ENCODE results near the gene TNS1. TPM values are rescaled to one million over a fixed set of nuclear protein-coding genes. Genes with fewer than 3 reads are reported as not detected.

Gene TNS1
- total RNA-seq, 1 donor from 2014 or later: 11.6 TPM

- Mint-ChIP-seq H3K4me1 (ENCODE audit: unreplicated experiment) (peaks cover 62% of the 10 kb centered on the region), H3K27ac (ENCODE audit: unreplicated experiment) (peak overlapping the region; percentile 89), H3K9me3 (ENCODE audit: unreplicated experiment) (no peaks in the 10 kb centered on the region), H3K27me3 (ENCODE audit: unreplicated experiment) (peaks cover 23% of the 10 kb centered on the region), H3K36me3 (ENCODE audit: low read depth, unreplicated experiment) (peaks cover 16% of the 10 kb centered on the region), H3K4me3 (ENCODE audit: unreplicated experiment) (peak overlapping the region; percentile 59)
- TF ChIP-seq, protein P1, sequence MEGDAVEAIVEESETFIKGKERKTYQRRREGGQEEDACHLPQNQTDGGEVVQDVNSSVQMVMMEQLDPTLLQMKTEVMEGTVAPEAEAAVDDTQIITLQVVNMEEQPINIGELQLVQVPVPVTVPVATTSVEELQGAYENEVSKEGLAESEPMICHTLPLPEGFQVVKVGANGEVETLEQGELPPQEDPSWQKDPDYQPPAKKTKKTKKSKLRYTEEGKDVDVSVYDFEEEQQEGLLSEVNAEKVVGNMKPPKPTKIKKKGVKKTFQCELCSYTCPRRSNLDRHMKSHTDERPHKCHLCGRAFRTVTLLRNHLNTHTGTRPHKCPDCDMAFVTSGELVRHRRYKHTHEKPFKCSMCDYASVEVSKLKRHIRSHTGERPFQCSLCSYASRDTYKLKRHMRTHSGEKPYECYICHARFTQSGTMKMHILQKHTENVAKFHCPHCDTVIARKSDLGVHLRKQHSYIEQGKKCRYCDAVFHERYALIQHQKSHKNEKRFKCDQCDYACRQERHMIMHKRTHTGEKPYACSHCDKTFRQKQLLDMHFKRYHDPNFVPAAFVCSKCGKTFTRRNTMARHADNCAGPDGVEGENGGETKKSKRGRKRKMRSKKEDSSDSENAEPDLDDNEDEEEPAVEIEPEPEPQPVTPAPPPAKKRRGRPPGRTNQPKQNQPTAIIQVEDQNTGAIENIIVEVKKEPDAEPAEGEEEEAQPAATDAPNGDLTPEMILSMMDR (IDR thresholded peaks at IDR 0.05; ENCODE audit: unreplicated experiment): no peak
- peak; percentile 28 for DNase-seq (ENCODE audit: low spot score)
Observed at GRCh38 chr2:217820091-217820819, 182.5 kb downstream of the TNS1 start.

GRCh38 chr2:217818293-217818850, 184.4 kb downstream of the TNS1 start:
- TF ChIP-seq, protein P1 (IDR thresholded peaks at IDR 0.05; ENCODE audit: unreplicated experiment): no peak
- Mint-ChIP-seq H3K4me3 (ENCODE audit: unreplicated experiment) (no peak overlapping the region), H3K4me1 (ENCODE audit: unreplicated experiment) (peaks cover 80% of the 10 kb centered on the region), H3K27ac (ENCODE audit: unreplicated experiment) (no peak overlapping the region), H3K27me3 (ENCODE audit: unreplicated experiment) (peaks cover 21% of the 10 kb centered on the region), H3K9me3 (ENCODE audit: unreplicated experiment) (no peaks in the 10 kb centered on the region), H3K36me3 (ENCODE audit: low read depth, unreplicated experiment) (peaks cover 16% of the 10 kb centered on the region)
- DNase-seq (ENCODE audit: low spot score): no peak

DNA sequence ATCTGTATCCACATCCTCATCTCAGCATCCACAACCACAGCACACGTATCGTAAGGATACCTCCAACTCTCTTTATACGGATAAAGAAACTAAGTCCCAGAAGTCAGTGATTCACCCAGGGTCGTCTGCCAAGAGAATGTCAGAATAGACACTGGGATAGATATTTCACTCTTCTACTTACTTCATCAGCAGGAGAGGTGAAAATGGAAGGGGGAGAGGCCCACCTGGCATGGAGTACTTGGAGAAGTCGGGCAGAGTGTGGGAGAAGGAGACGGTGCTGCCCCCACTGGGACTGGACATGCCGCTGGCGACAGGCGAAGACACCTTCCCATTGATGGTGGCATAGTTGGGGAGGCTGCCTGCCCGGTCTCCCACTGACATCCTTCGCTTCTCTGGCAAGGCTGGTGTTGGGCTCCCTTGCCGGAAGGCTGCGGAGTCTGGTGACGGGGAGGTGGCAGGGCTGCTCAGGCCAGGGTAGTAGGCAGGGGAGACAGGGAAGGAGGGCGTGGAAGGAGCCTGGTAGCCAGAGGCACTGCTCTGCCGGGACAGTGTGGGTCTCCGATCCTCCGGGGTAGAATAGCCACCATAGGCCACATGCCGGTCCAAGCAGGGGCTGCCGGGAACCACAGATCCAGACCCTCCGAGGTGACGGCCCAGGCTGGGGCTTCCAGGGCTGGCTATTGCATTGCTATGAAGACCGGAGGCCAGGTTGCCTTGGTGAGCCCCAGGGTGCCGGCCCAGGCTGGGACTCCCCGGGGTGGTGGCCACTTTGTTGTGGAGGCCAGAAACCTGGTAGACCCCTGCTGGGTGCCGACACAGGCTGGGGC, 185.1 kb downstream of the TNS1 start:
- Mint-ChIP-seq H3K4me1 (ENCODE audit: unreplicated experiment) (peaks cover 80% of the 10 kb centered on the region), H3K36me3 (ENCODE audit: low read depth, unreplicated experiment) (peaks cover 16% of the 10 kb centered on the region), H3K27ac (ENCODE audit: unreplicated experiment) (peak overlapping the region; percentile 68), H3K4me3 (ENCODE audit: unreplicated experiment) (peak overlapping the region; percentile 27), H3K27me3 (ENCODE audit: unreplicated experiment) (peaks cover 21% of the 10 kb centered on the region), H3K9me3 (ENCODE audit: unreplicated experiment) (no peaks in the 10 kb centered on the region)
- TF ChIP-seq, protein P1 (IDR thresholded peaks at IDR 0.05; ENCODE audit: unreplicated experiment): no peak
- no peak for DNase-seq (ENCODE audit: low spot score)

DNA sequence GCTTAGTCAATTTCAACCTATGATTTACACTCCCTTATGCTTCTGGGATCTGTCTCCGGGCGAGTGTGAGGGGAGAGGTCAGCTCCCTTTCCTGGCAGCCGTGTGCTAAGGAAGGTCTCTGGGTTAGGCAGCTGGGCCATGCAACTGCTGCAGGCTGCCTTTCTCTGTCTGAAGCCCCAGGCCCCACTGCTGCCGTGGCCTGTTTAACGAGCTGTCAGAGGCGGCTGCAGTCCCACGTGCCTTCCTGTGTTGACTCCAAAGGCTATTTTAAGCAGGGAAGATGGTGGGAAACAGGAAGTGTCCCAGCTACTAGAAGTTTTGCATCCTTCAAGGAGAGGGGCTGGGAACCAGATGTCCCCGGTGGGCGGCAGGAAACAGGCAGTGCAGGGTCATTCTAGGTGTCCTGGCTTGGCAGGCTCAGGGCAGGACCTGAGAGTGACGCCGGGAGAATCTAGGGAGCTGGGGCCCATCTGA, 186.4 kb downstream of the TNS1 start:
- H3K4me1 Mint-ChIP-seq (ENCODE audit: unreplicated experiment): peaks cover 74% of the 10 kb centered on the region
- peak overlapping the region; percentile 89 for H3K27ac Mint-ChIP-seq (ENCODE audit: unreplicated experiment)
- TF ChIP-seq, protein P1 (IDR thresholded peaks at IDR 0.05; ENCODE audit: unreplicated experiment): no peak
- no peaks in the 10 kb centered on the region for H3K9me3 Mint-ChIP-seq (ENCODE audit: unreplicated experiment)
- peak overlapping the region; percentile 40 for H3K4me3 Mint-ChIP-seq (ENCODE audit: unreplicated experiment)
- H3K36me3 Mint-ChIP-seq (ENCODE audit: low read depth, unreplicated experiment): peaks cover 17% of the 10 kb centered on the region
- peaks cover 21% of the 10 kb centered on the region for H3K27me3 Mint-ChIP-seq (ENCODE audit: unreplicated experiment)
- DNase-seq (ENCODE audit: low spot score): peak; percentile 71

All from endothelial cell (in vitro differentiated cells).